ENCODE data around the gene UST.

- TF ChIP-seq ZNF274 (IDR thresholded peaks at IDR 0.05; ENCODE audit: low read depth, low read length) (no peak), SUZ12 (IDR thresholded peaks at IDR 0.05; ENCODE audit: extremely low read depth, insufficient read depth, insufficient read length) (no peak)
These were observed 288.9 kb downstream of the UST start for GRCh38 chr6:149035766-149036165.

Measured in NT2/D1 (cell line).